Right atrium auricular region (tissue), 2 donors: ENCODE results near the gene DOC2A. TPM values are rescaled to one million over a fixed set of nuclear protein-coding genes. Genes with fewer than 3 reads are reported as not detected.
A peak's percentile ranks its signal among the peaks of the same experiment; 100 is the strongest.

Source experiments
- DNase-seq: peaks from one replicate; pipeline ENCODE4 v3.0.0-alpha.2; 2019; ENCODE audit warnings: low spot score
- H3K27ac ChIP-seq, 2 donors: fragments of 200-600 bp; sonication (generic); 1 replicate in 1 of 2; 2 replicates in 1 of 2; pipeline ENCODE4 v1.5.1; 2016 to 2019
- H3K27me3 ChIP-seq, 2 donors: fragments of 200-600 bp; sonication (generic); one replicate each; pipeline versions ENCODE4 v1.5.1 to v1.6.0; 2017 to 2019
- H3K36me3 ChIP-seq: fragments of 200-600 bp; sonication (generic); one replicate; pipeline ENCODE4 v1.5.1; 2016
- H3K4me1 ChIP-seq, 2 donors: fragments of 200-600 bp; sonication (generic); one replicate each; pipeline versions ENCODE4 v1.5.1 to v1.6.0; 2017 to 2019
- H3K4me3 ChIP-seq, 2 donors: fragments of 200-600 bp; sonication (generic); 1 replicate in 1 of 2; 2 replicates in 1 of 2; pipeline ENCODE4 v1.5.1; 2017 to 2019; ENCODE audit warnings: mild to moderate bottlenecking in 1 of 2, moderate library complexity in 1 of 2
- H3K9me3 ChIP-seq, 2 donors: fragments of 200-600 bp; sonication (generic); one replicate each; pipeline ENCODE4 v1.5.1; 2019
- CTCF ChIP-seq, 2 donors: fragments of 200-600 bp; sonication (generic); IDR thresholded peaks; one replicate each; pipeline ENCODE4 v1.5.1; 2019; ENCODE audit warnings: antibody characterized with exemption in 2 of 2
- total RNA-seq, 2 donors: library from RNA; depleted of rRNA; stranded (reverse); fragments of >200 nt; gene quantifications; one replicate each; pipeline ENCODE4 v1.1.0, GENCODE V29; 2016

Gene DOC2A
- total RNA-seq, 2 donors from 2014 or later, result not detected

GRCh38 chr16:30040221-30040620 lies 29.4 kb upstream of the DOC2A start:
- H3K4me1 ChIP-seq, result no peaks in the 10 kb centered on the region
- no peaks in the 10 kb centered on the region for H3K36me3 ChIP-seq
- no peaks in the 10 kb centered on the region for H3K27me3 ChIP-seq
- TF ChIP-seq CTCF (IDR thresholded peaks at IDR 0.05), result no peak
- no peaks in the 10 kb centered on the region for H3K9me3 ChIP-seq
- no peak overlapping the region for H3K4me3 ChIP-seq
- no peak overlapping the region for H3K27ac ChIP-seq
- no peak for DNase-seq

GRCh38 chr16:30033270-30033669 lies 22.4 kb upstream of the DOC2A start:
- peaks cover 15 to 23% of the 10 kb centered on the region in 2 donors for H3K27me3 ChIP-seq
- no peak for DNase-seq
- no peaks in the 10 kb centered on the region for H3K36me3 ChIP-seq
- no peak overlapping the region for H3K27ac ChIP-seq
- no peaks in the 10 kb centered on the region for H3K9me3 ChIP-seq
- peaks cover 0 to 13% of the 10 kb centered on the region in 2 donors for H3K4me1 ChIP-seq
- TF ChIP-seq CTCF (IDR thresholded peaks at IDR 0.05), result no peak
- H3K4me3 ChIP-seq, result no peak overlapping the region

- Histone ChIP-seq H3K27me3 (peaks cover 15 to 23% of the 10 kb centered on the region in 2 donors), H3K4me1 (peaks cover 0 to 13% of the 10 kb centered on the region in 2 donors), H3K9me3 (no peaks in the 10 kb centered on the region), H3K4me3 (no peak overlapping the region), H3K36me3 (no peaks in the 10 kb centered on the region), H3K27ac (no peak overlapping the region)
- TF ChIP-seq CTCF (IDR thresholded peaks at IDR 0.05), result peak in 1 of 2 donors; percentile 73
- peak; percentile 65 for DNase-seq
Measured at GRCh38 chr16:30032083-30032819, 21.4 kb upstream of the DOC2A start.

GRCh38 chr16:30031477-30031918 lies 20.7 kb upstream of the DOC2A start:
- H3K4me3 ChIP-seq, result peak overlapping the region in 1 of 2 donors; percentile 29

GRCh38 chr16:30030841-30031413 lies 20.1 kb upstream of the DOC2A start, which contains the start of gene TLCD3B:
TLCD3B (minus strand) TSS chr16:30031271; CDS start chr16:30030527, 744 bp downstream.
- no peak within 1 kb of the TSS for H3K27ac ChIP-seq
- no peaks in the 10 kb centered on the region for H3K36me3 ChIP-seq
- H3K9me3 ChIP-seq, result no peaks in the 10 kb centered on the region
- H3K4me3 ChIP-seq, result peak within 1 kb of the TSS in 1 of 2 donors; percentile 29
- H3K27me3 ChIP-seq, result peaks cover 15 to 23% of the 10 kb centered on the region in 2 donors
- H3K4me1 ChIP-seq, result peaks cover 0 to 13% of the 10 kb centered on the region in 2 donors
- no peak for TF ChIP-seq CTCF (IDR thresholded peaks at IDR 0.05)
- no peak for DNase-seq

More at GRCh38 chr16:30031477-30031918, 20.7 kb upstream of the DOC2A start:
- peaks cover 15 to 23% of the 10 kb centered on the region in 2 donors for H3K27me3 ChIP-seq
- H3K36me3 ChIP-seq, result no peaks in the 10 kb centered on the region
- no peak for DNase-seq
- H3K9me3 ChIP-seq, result no peaks in the 10 kb centered on the region
- H3K4me1 ChIP-seq, result peaks cover 0 to 13% of the 10 kb centered on the region in 2 donors
- no peak overlapping the region for H3K27ac ChIP-seq
- TF ChIP-seq CTCF (IDR thresholded peaks at IDR 0.05), result no peak
